ENCODE data around the gene SMYD5.

GRCh38 chr2:73237168-73237567 lies 23.1 kb downstream of the SMYD5 start:
- TF ChIP-seq POLR2AphosphoS5 (IDR thresholded peaks at IDR 0.05) (no peak), CTCF (IDR thresholded peaks at IDR 0.05 in 8 of 11, conservative IDR thresholded peaks at IDR 0.05 in 3 of 11) (no peak)
